Adipocyte (in vitro differentiated cells): ENCODE data around the gene FAM53B.
"Not testable (repeated sequence)": the region's sequence is repeated elsewhere in the genome, so short reads cannot be mapped to it uniquely, and the experiment has no call there.

Experiments
- DNase-seq: peaks from one replicate; pipeline ENCODE4 v3.0.0-alpha.2; 2015; ENCODE audit warnings: low read depth
- H3K27me3 ChIP-seq: replicated peaks from 2 replicates; pipeline ENCODE4 v1.7.0; 2013; ENCODE audit warnings: mild to moderate bottlenecking, low read length, moderate library complexity; ENCODE audit not compliant: control insufficient read depth, insufficient read depth
- H3K36me3 ChIP-seq: 2 replicates; pipeline ENCODE4 v1.7.0; 2013; ENCODE audit warnings: low read length, mild to moderate bottlenecking, moderate library complexity; ENCODE audit not compliant: control insufficient read depth, insufficient read depth, severe bottlenecking
- H3K4me1 ChIP-seq: 2 replicates; pipeline ENCODE4 v1.7.0; 2013; ENCODE audit warnings: mild to moderate bottlenecking, low read length, moderate library complexity; ENCODE audit not compliant: control insufficient read depth, insufficient read depth
- H3K4me3 ChIP-seq: 2 replicates; pipeline ENCODE4 v1.7.0; 2013; ENCODE audit warnings: mild to moderate bottlenecking, low read length, moderate library complexity
- H3K9ac ChIP-seq: 2 replicates; pipeline ENCODE4 v1.7.0; 2013; ENCODE audit warnings: mild to moderate bottlenecking, low read length, moderate library complexity
- H3K9me3 ChIP-seq: 2 replicates; pipeline ENCODE4 v1.7.0; 2013; ENCODE audit warnings: mild to moderate bottlenecking, low read length, moderate library complexity; ENCODE audit not compliant: control insufficient read depth

FAM53B gene

GRCh38 chr10:124748953-124749645 lies 4.9 kb upstream of the FAM53B start:
- H3K4me3 ChIP-seq, result no peak overlapping the region
- H3K36me3 ChIP-seq, result peaks cover 11% of the 10 kb centered on the region
- peak overlapping the region; percentile 69 for H3K9ac ChIP-seq
- peaks cover 27% of the 10 kb centered on the region for H3K4me1 ChIP-seq
- DNase-seq, result no peak
- no peaks in the 10 kb centered on the region for H3K9me3 ChIP-seq
- no peaks in the 10 kb centered on the region for H3K27me3 ChIP-seq

GRCh38 chr10:124748166-124748565 lies 4.0 kb upstream of the FAM53B start:
- peaks cover 27% of the 10 kb centered on the region for H3K4me1 ChIP-seq
- peaks cover 11% of the 10 kb centered on the region for H3K36me3 ChIP-seq
- no peaks in the 10 kb centered on the region for H3K9me3 ChIP-seq
- no peak for DNase-seq
- H3K27me3 ChIP-seq, result no peaks in the 10 kb centered on the region
- H3K4me3 ChIP-seq, result no peak overlapping the region
- H3K9ac ChIP-seq, result no peak overlapping the region

GRCh38 chr10:124747745-124748144 lies 3.6 kb upstream of the FAM53B start:
- no peak overlapping the region for H3K4me3 ChIP-seq
- peaks cover 27% of the 10 kb centered on the region for H3K4me1 ChIP-seq
- no peak for DNase-seq
- no peaks in the 10 kb centered on the region for H3K27me3 ChIP-seq
- no peaks in the 10 kb centered on the region for H3K9me3 ChIP-seq
- no peak overlapping the region for H3K9ac ChIP-seq
- peaks cover 11% of the 10 kb centered on the region for H3K36me3 ChIP-seq

DNA sequence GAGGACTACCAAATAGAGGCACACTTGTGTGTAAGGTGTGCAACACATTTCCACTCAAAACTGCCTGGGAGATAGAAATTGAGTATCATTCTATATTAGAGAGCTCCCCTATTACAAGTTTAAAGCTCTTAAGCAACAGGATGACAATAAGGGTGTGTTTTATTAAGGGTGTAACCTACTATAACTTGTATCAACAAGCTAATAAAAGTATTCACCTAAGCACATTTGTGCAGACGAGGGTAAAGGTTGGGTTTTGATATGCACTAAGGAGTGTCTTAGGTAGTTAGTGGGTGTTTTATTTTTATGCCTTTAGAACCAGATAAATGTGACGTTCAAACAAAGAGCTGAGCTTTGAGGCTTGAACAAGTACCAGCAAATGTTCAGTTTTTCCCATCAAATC lies 2.8 kb upstream of the FAM53B start:
- Histone ChIP-seq H3K4me3 (no peak overlapping the region), H3K9ac (no peak overlapping the region)

DNA sequence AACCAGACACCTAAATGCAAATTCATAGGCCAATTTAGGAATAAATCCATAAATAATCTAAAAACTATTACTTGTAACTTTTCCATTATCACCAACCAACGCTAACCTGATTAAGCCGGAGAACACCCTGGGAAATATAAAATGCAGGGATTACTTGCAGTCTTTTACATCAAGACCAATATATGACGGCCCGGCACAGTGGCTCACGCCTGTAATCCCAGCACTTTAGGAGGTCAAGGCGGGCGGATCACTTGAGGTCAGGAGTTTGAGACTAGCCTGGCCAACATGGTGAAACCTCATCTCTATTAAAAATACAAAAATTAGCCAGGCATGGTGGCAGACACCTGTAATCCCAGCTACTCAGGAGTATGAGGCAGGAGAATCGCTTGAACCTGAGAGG lies 2.3 kb upstream of the FAM53B start:
- not testable (repeated sequence) for DNase-seq, H3K9ac ChIP-seq, H3K9me3 ChIP-seq, H3K36me3 ChIP-seq, H3K27me3 ChIP-seq, H3K4me3 ChIP-seq
- peaks cover 40% of the 10 kb centered on the region for H3K4me1 ChIP-seq

More for the DNA sequence above, 2.8 kb upstream of the FAM53B start:
- DNase-seq, result no peak
- Histone ChIP-seq H3K36me3 (peaks cover 10% of the 10 kb centered on the region), H3K4me1 (peaks cover 35% of the 10 kb centered on the region), H3K9me3 (no peaks in the 10 kb centered on the region), H3K27me3 (no peaks in the 10 kb centered on the region)

- Histone ChIP-seq H3K4me3 (no peak overlapping the region), H3K4me1 (peaks cover 48% of the 10 kb centered on the region), H3K9me3 (no peaks in the 10 kb centered on the region), H3K27me3 (no peaks in the 10 kb centered on the region), H3K9ac (peak overlapping the region; percentile 8), H3K36me3 (peaks cover 4% of the 10 kb centered on the region)
- peak; percentile 57 for DNase-seq
These were observed 1.5 kb upstream of the FAM53B start for GRCh38 chr10:124745673-124746072.

DNA sequence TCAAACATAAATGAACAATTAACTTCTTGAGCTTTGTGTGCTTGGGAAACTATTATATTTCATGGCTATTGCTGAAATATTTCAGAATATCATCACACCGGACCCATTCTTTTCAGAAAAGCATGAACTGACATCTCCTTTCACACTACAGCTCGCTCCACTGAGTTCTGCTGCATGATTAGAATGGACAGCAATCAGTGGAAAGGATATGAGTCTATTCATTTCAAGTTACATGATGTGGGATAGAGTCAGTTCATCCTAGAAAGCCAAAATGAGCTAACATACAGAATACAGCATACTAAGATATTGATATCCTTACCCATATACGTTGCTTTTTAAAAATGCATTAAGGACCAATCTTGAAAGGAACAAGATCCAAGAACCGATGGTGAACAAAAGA lies 1.1 kb upstream of the FAM53B start:
- Histone ChIP-seq H3K4me1 (peaks cover 52% of the 10 kb centered on the region), H3K36me3 (peaks cover under 1% of the 10 kb centered on the region), H3K27me3 (no peaks in the 10 kb centered on the region), H3K9ac (peak overlapping the region; percentile 81), H3K9me3 (no peaks in the 10 kb centered on the region), H3K4me3 (peak overlapping the region; percentile 77)
- DNase-seq, result no peak

DNA sequence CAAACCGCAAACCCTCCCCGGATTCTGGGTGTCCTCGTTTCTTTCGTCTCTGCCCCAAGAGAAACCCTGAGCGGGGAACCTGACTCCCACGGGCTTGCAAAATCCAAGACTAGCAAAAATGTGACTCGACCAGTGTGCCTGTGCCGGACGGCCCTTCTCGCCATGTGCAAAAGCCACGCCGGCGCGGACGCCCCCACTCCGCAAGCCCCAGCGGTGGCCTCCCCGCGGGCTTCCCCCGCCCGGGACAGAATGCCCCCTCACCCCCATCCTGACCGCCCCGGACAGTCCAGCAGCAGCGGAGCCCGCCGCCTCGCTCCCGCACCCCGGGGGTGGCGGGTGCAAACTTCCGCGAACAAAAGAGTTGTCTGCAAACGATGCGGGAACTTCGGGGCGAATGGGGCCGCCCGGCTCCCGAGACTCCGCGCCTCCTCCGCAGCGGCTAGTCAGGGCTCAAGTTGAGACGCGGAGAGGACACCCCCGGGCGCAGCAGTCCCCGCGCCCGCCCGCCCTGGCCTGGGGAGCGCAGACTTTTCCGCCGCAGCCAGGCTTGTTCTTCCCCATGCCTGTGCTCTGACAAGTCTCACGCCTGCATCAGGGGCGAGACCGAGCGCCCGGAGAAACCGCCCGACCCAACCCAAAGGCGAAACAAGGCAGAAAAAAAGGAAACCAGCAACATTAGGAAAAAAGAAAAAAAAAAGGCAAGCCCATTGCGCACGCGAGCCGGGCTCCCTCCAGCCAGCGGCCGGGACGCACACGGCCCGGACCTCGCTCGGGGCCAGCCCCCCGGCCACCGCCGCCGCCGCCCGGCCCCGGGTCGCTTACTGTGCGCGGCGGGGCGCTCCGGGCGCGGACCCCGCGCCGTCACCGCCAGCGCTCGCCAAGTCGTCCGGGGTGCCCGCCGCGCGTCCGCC lies 732 bp downstream of the FAM53B start:
- H3K27me3 ChIP-seq, result no peaks in the 10 kb centered on the region
- peak overlapping the region; percentile 88 for H3K9ac ChIP-seq
- DNase-seq, result peak; percentile 75
- no peaks in the 10 kb centered on the region for H3K36me3 ChIP-seq
- H3K4me1 ChIP-seq, result peaks cover 59% of the 10 kb centered on the region
- H3K9me3 ChIP-seq, result no peaks in the 10 kb centered on the region
- H3K4me3 ChIP-seq, result peak overlapping the region; percentile 86

DNA sequence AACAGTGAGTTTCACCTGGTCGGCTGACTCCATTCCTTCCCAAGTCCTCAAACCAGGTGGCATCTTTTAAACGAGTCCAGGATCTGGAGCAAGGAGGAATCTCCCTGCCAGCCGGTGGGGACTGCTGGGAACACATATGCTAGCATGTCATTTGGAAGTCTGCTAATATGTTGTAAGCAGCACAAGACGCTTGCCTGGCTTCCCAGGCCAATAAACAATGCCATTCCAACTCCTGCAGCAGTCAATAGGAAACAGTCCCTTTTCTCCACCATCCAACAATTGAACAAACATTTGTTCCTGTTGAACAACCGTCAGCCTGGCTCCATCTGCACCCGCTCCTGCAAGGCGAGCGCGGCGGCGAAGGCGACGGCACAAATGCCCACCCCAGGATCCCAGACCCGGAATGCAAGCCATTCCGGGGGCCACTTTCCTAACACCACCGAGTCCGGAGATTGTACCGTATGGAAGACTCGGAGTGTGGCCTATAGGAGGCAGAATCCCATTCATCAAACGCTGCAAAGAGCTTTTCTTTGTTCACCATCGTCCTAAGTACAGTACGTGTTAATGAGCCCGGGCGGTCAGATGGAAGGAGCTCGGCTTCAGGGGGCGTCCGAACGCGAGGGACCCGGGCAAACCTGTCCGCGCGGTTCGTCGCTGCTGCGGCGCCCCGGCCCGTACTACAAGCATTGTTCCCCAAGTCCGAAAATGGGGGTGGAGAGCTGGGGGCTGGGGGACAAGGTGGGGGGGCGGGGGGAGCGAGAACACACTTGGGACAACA lies 1.6 kb downstream of the FAM53B start:
- peaks cover 66% of the 10 kb centered on the region for H3K4me1 ChIP-seq
- H3K4me3 ChIP-seq, result peak overlapping the region; percentile 86
- no peaks in the 10 kb centered on the region for H3K27me3 ChIP-seq
- H3K9me3 ChIP-seq, result no peaks in the 10 kb centered on the region
- peak; percentile 56 for DNase-seq
- peak overlapping the region; percentile 88 for H3K9ac ChIP-seq
- H3K36me3 ChIP-seq, result no peaks in the 10 kb centered on the region

DNA sequence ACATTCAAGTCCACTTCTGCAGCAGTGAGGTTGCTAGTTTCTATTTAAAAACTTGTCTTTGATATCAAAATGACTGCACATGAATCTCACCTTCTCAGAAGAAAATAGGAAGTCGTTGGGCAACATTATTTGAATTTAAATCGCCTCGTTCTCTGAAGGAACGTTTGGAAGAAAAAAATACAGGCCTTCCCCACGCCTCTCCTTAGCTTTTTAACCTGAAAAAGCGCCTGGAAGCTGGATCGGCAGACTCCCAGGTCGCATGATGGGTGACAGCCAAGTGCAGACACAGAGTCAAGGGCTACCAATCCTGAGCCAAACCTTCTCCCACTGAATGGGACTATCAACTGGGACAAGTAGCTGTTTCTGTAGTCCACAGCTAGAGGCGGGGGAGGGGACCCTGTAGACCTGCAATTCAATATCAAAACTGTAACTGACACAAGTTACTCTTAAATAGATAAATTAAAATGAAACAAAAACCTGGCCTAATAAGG lies 2.2 kb downstream of the FAM53B start:
- DNase-seq, result no peak
- no peaks in the 10 kb centered on the region for H3K36me3 ChIP-seq
- H3K9ac ChIP-seq, result peak overlapping the region; percentile 88
- no peaks in the 10 kb centered on the region for H3K27me3 ChIP-seq
- peak overlapping the region; percentile 86 for H3K4me3 ChIP-seq
- H3K4me1 ChIP-seq, result peaks cover 73% of the 10 kb centered on the region
- H3K9me3 ChIP-seq, result no peaks in the 10 kb centered on the region
